Tibial nerve (tissue), 4 donors: ENCODE data around the gene BET1L. TPM values are rescaled to one million over a fixed set of nuclear protein-coding genes. Genes with fewer than 3 reads are reported as not detected.

Experiments
- DNase-seq, 2 donors: peaks; one replicate each; pipeline ENCODE4 v3.0.0-alpha.2; 2019; ENCODE audit warnings: low spot score in 2 of 2
- H3K27ac ChIP-seq, 4 donors: fragments of 200-600 bp; sonication (generic) in 3 of 4; one replicate each; pipeline ENCODE4 v1.5.1; 2017 to 2019; ENCODE audit warnings: mild to moderate bottlenecking in 1 of 4
- H3K27me3 ChIP-seq, 2 donors: fragments of 200-600 bp; sonication (generic) in 1 of 2; one replicate each; pipeline versions ENCODE4 v1.5.1 to v1.6.0; 2017 to 2019
- H3K36me3 ChIP-seq, 3 donors: fragments of 200-600 bp; sonication (generic); one replicate each; pipeline ENCODE4 v1.5.1; 2018 to 2019
- H3K4me1 ChIP-seq, 4 donors: fragments of 200-600 bp; sonication (generic) in 3 of 4; one replicate each; pipeline ENCODE4 v1.5.1; 2017 to 2019
- H3K4me3 ChIP-seq, 4 donors: fragments of 200-600 bp; sonication (generic) in 3 of 4; one replicate each; pipeline ENCODE4 v1.5.1; 2017 to 2019; ENCODE audit warnings: mild to moderate bottlenecking in 1 of 4, moderate library complexity in 1 of 4
- H3K9me3 ChIP-seq, 4 donors: fragments of 200-600 bp; sonication (generic) in 3 of 4; one replicate each; pipeline ENCODE4 v1.5.1; 2017 to 2019
- CTCF ChIP-seq, 5 experiments: fragments of 200-600 bp in 3 of 5; fragments of 450-650 bp in 2 of 5; sonication (generic) in 3 of 5; IDR thresholded peaks; one replicate each; pipeline ENCODE4 v1.5.1; 2016 to 2019; ENCODE audit warnings: antibody characterized with exemption in 5 of 5, mild to moderate bottlenecking in 3 of 5, moderate library complexity in 2 of 5
- EP300 ChIP-seq, 2 donors: sonication (generic); formaldehyde crosslinking; IDR thresholded peaks; one replicate each; pipeline ENCODE4 v1.6.1; 2017; ENCODE audit warnings: antibody characterized with exemption in 2 of 2, mild to moderate bottlenecking in 1 of 2
- POLR2A ChIP-seq, 2 donors: fragments of 450-650 bp; IDR thresholded peaks; one replicate each; pipeline ENCODE4 v1.6.1; 2017; ENCODE audit warnings: antibody characterized with exemption in 2 of 2, mild to moderate bottlenecking in 2 of 2, moderate library complexity in 2 of 2
- WGBS, 2 donors: methylation state at CpG; one replicate each; pipeline ENCODE4 v1.1.5; 2018; 5-methylcytosine and 5-hydroxymethylcytosine counted together
- total RNA-seq, 4 donors: library from RNA; depleted of rRNA; stranded (reverse); fragments of >200 nt; gene quantifications; one replicate each; pipeline ENCODE4 v1.1.0, GENCODE V29; 2016

The BET1L gene
- total RNA-seq, 4 donors from 2014 or later: 30.9 to 43.9 (median 38.7) TPM

- Histone ChIP-seq H3K27ac (no peak overlapping the region), H3K36me3 (peaks cover 7 to 91% (median 28%) of the 10 kb centered on the region in 3 donors), H3K4me1 (peaks cover 11 to 24% (median 12%) of the 10 kb centered on the region in 4 donors), H3K9me3 (no peaks in the 10 kb centered on the region), H3K27me3 (no peaks in the 10 kb centered on the region), H3K4me3 (no peak overlapping the region)
- no peak for DNase-seq
- 71 to 84% methylated on average over 7 of the region's 7 CpGs for WGBS, 2 donors
- TF ChIP-seq POLR2A (IDR thresholded peaks at IDR 0.05): no peak
- TF ChIP-seq EP300 (IDR thresholded peaks at IDR 0.05): no peak
- TF ChIP-seq CTCF (IDR thresholded peaks at IDR 0.05): no peak
Measured at GRCh38 chr11:214083-214482, 6.9 kb upstream of the BET1L start.

- Histone ChIP-seq H3K4me3 (no peak overlapping the region), H3K36me3 (peaks cover 7 to 82% (median 28%) of the 10 kb centered on the region in 3 donors), H3K9me3 (no peaks in the 10 kb centered on the region), H3K4me1 (peaks cover 11 to 24% (median 12%) of the 10 kb centered on the region in 4 donors), H3K27me3 (no peaks in the 10 kb centered on the region), H3K27ac (no peak overlapping the region)
- DNase-seq: no peak
- TF ChIP-seq CTCF (IDR thresholded peaks at IDR 0.05) (no peak), EP300 (IDR thresholded peaks at IDR 0.05) (no peak), POLR2A (IDR thresholded peaks at IDR 0.05) (no peak)
- WGBS, 2 donors: 76 to 94% methylated on average over 3 to 4 of the region's 4 CpGs
Measured at GRCh38 chr11:213111-213510, 5.9 kb upstream of the BET1L start.

- 91 to 93% methylated on average over 17 of the region's 17 CpGs for WGBS, 2 donors
- peaks cover 7 to 76% (median 28%) of the 10 kb centered on the region in 3 donors for H3K36me3 ChIP-seq
- no peak overlapping the region for H3K4me3 ChIP-seq
- H3K27me3 ChIP-seq: no peaks in the 10 kb centered on the region
- TF ChIP-seq EP300 (IDR thresholded peaks at IDR 0.05): no peak
- no peak for TF ChIP-seq CTCF (IDR thresholded peaks at IDR 0.05)
- TF ChIP-seq POLR2A (IDR thresholded peaks at IDR 0.05): no peak
- DNase-seq: no peak
- H3K27ac ChIP-seq: no peak overlapping the region
- peaks cover 11 to 24% (median 12%) of the 10 kb centered on the region in 4 donors for H3K4me1 ChIP-seq
- H3K9me3 ChIP-seq: no peaks in the 10 kb centered on the region
Measured at GRCh38 chr11:212150-213100, 5.2 kb upstream of the BET1L start.

GRCh38 chr11:211741-212140 lies 4.5 kb upstream of the BET1L start:
- Histone ChIP-seq H3K36me3 (peaks cover 7 to 71% (median 28%) of the 10 kb centered on the region in 3 donors), H3K4me1 (peaks cover 11 to 24% (median 12%) of the 10 kb centered on the region in 4 donors), H3K9me3 (no peaks in the 10 kb centered on the region), H3K27me3 (no peaks in the 10 kb centered on the region), H3K27ac (no peak overlapping the region), H3K4me3 (no peak overlapping the region)
- WGBS, 2 donors: 82 to 83% methylated on average over 8 to 9 of the region's 9 CpGs
- no peak for DNase-seq
- no peak for TF ChIP-seq POLR2A (IDR thresholded peaks at IDR 0.05)
- TF ChIP-seq EP300 (IDR thresholded peaks at IDR 0.05): no peak
- no peak for TF ChIP-seq CTCF (IDR thresholded peaks at IDR 0.05)

GRCh38 chr11:211295-211694 lies 4.1 kb upstream of the BET1L start:
- no peak for DNase-seq
- WGBS, 2 donors: 68 to 100% methylated on average over 2 to 3 of the region's 5 CpGs
- Histone ChIP-seq H3K4me1 (peaks cover 11 to 27% (median 14%) of the 10 kb centered on the region in 4 donors), H3K27ac (no peak overlapping the region), H3K27me3 (no peaks in the 10 kb centered on the region), H3K4me3 (no peak overlapping the region), H3K36me3 (peaks cover 7 to 67% (median 28%) of the 10 kb centered on the region in 3 donors), H3K9me3 (no peaks in the 10 kb centered on the region)
- TF ChIP-seq POLR2A (IDR thresholded peaks at IDR 0.05) (no peak), CTCF (IDR thresholded peaks at IDR 0.05) (no peak), EP300 (IDR thresholded peaks at IDR 0.05) (no peak)
